GM21786 (cell line): Measurements from ENCODE around the gene DUS2.
"Not testable (repeated sequence)": the region's sequence is repeated elsewhere in the genome, so short reads cannot be mapped to it uniquely, and the experiment has no call there.

Source experiments
- ATAC-seq: cut with Tn5 transposase; IDR thresholded peaks from one replicate; pipeline ENCODE4 v1.9.1; 2021; ENCODE audit not compliant: unreplicated experiment

Gene DUS2

DNA sequence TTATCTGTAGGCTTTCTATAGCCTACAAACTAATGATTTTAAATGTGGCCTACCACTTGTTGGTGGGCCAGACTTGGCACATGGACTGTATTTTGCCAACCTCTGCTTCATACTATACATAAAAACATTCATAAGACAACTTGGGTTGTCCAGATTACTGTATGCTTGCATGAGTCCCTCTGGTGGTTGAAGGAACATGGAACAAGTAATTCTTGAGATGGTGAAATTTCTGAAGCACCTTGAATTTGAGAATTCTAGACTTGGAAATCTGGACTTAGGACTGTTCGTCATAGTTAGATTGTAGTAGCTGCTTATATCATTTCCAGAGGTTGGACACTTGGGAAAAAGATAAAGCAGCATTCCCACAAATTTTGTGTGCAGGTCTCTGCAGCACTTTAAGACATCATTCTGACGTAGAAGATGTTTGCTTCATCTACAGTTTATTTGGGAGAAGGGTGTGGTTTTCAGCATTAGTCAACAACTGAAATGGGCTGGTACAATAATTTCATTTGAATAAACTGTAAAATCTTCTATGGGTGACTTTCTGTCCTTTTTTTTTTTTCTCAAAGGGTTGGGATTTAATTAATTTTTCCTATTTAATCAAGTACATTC is 93.3 kb downstream of the DUS2 start:
- ATAC-seq, result no peak

DNA sequence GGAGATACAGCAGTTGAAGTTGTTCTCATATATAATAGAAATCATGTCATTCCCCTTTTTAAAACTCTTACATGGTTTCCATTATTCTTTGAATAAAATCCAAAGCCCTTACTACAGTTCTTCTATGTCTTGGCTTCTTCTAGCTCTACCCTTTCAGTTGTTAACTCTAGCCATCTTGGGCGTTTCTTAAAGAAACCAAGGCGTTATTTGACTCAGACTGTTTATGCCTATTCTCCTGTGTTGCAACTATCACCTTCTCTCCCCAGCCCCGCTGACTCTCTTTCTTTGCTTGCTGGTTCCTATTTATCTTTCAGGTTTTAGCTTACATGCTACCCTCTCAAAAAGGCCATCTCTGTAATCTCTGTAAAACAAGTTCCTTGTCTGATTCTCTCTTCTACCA is 94.8 kb downstream of the DUS2 start:
- ATAC-seq, result no peak

DNA sequence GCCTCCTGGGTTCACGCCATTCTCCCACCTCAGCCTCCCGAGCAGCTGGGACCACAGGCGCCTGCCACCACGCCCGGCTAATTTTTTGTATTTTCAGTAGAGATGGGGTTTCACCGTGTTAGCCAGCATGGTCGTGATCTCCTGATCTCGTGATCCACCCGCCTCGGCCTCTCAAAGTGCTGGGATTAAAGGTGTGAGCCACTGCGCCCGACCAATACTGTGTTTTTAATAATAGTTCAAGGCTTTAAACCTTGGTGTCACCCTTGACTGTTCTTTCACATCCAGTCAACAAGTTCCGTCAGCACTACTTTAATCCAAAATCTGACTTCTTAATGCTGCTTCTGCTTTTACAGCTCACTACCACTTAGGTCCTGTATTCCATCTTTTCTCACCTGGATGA is 95.9 kb downstream of the DUS2 start:
- peak; percentile 46 for ATAC-seq

DNA sequence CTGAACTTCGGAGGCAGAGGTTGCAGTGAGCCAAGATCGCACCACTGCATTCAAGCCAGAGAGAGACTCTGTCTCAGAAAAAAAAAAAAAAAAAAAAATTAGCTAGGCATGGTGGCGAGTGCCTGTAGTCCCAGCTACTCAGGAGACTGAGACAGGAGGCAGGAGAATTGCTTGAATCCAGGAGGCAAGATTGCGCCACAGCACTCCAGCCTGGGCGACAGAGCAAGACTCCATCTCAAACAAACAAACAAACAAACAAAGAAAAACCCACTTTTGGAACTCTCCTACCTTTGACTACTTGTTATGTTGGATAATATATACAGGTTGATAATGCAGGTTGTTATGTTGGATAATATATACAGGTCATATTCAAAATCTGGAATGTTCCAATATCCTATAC is 97.4 kb downstream of the DUS2 start:
- not testable (repeated sequence) for ATAC-seq

DNA sequence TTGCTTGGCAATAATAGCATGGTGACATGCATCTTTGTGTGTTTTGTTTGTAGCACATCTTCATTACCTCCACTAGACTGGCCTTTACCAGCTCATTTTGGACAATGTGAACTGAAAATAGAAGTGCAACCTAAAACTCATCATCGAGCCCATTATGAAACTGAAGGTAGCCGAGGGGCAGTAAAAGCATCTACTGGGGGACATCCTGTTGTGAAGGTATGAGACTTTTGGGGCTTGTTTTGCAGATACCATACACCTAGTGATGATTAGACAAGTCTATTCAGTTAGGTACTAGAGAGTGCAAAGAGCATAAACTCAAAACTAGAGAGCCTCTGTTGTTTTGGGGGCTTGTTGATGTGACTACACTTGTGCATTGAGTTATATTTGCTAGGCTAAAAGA is 103.3 kb downstream of the DUS2 start:
- no peak for ATAC-seq

DNA sequence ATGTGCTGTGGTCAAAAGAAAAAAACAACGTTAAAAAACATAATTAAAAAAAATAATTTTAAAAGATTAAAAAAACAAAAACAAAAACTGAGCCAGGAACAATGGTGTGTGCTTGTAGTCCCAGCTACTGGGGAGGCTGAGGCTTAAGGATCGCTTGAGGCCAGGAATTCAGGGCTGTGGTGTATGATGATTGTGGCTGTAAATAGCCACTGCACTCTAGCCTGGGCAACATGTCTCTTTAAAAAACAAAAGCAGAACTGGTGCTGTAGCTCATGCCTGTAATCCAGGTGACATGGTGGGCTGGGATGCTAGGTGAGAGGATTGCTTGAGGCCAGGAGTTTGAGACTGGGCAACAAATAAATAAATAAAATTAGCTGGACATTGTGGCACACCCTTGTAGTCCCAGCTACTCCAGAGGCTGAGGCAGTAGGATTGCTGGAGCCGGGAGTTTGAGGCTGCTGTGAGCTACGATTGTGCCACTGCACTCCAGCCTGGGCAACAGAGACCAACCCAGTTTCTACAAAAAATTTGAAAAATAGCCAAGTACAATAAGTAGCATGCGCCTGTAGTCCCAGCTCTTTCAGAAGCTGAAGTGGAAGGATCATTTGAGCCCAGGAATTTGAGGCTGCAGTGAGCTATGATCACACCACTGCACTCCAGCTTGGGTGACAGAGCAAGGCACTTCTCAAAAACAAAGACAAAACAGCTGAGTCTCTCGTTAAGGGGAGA is 105.7 kb downstream of the DUS2 start:
- no peak for ATAC-seq
